IPS-18a (cell line): ENCODE data around the gene DOK6.

Experiments used
- H3K27ac ChIP-seq: one replicate; pipeline ENCODE4 v1.5.1; 2013; ENCODE audit warnings: low read length
- H3K27me3 ChIP-seq: one replicate; pipeline ENCODE4 v1.6.1; 2013; ENCODE audit warnings: mild to moderate bottlenecking, low read length; ENCODE audit not compliant: control insufficient read depth, insufficient read depth
- H3K36me3 ChIP-seq: one replicate; pipeline ENCODE4 v1.6.1; 2013; ENCODE audit warnings: low read depth, low read length; ENCODE audit not compliant: control insufficient read depth
- H3K4me1 ChIP-seq: one replicate; pipeline ENCODE4 v1.6.1; 2013; ENCODE audit warnings: low read depth, low read length; ENCODE audit not compliant: control insufficient read depth
- H3K4me3 ChIP-seq: one replicate; pipeline ENCODE4 v1.5.1; 2013; ENCODE audit warnings: low read length
- H3K9ac ChIP-seq: one replicate; pipeline ENCODE4 v1.6.1; 2013; ENCODE audit warnings: mild to moderate bottlenecking, low read length, moderate library complexity
- H3K9me3 ChIP-seq: one replicate; pipeline ENCODE4 v1.6.1; 2013; ENCODE audit warnings: low read depth, low read length; ENCODE audit not compliant: control insufficient read depth

DOK6 gene

GRCh38 chr18:69755856-69756496 lies 355.3 kb downstream of the DOK6 start:
- Histone ChIP-seq H3K4me1 (peaks cover 26% of the 10 kb centered on the region), H3K4me3 (no peak overlapping the region), H3K9me3 (no peaks in the 10 kb centered on the region), H3K27ac (no peak overlapping the region), H3K36me3 (no peaks in the 10 kb centered on the region), H3K27me3 (no peaks in the 10 kb centered on the region), H3K9ac (no peak overlapping the region)

GRCh38 chr18:69757733-69758132 lies 357.0 kb downstream of the DOK6 start:
- H3K27ac ChIP-seq = peak overlapping the region; percentile 71
- no peaks in the 10 kb centered on the region for H3K27me3 ChIP-seq
- H3K4me3 ChIP-seq = peak overlapping the region; percentile 46
- H3K36me3 ChIP-seq = no peaks in the 10 kb centered on the region
- H3K9ac ChIP-seq = peak overlapping the region; percentile 39
- H3K9me3 ChIP-seq = no peaks in the 10 kb centered on the region
- peaks cover 26% of the 10 kb centered on the region for H3K4me1 ChIP-seq

- peak overlapping the region; percentile 46 for H3K4me3 ChIP-seq
- H3K27ac ChIP-seq = peak overlapping the region; percentile 27
- H3K9ac ChIP-seq = no peak overlapping the region
- peaks cover 26% of the 10 kb centered on the region for H3K4me1 ChIP-seq
- no peaks in the 10 kb centered on the region for H3K9me3 ChIP-seq
- no peaks in the 10 kb centered on the region for H3K36me3 ChIP-seq
- H3K27me3 ChIP-seq = no peaks in the 10 kb centered on the region
Measured at GRCh38 chr18:69758458-69758857, 357.8 kb downstream of the DOK6 start.

GRCh38 chr18:69759046-69759445 lies 358.4 kb downstream of the DOK6 start:
- no peaks in the 10 kb centered on the region for H3K36me3 ChIP-seq
- no peak overlapping the region for H3K4me3 ChIP-seq
- peaks cover 26% of the 10 kb centered on the region for H3K4me1 ChIP-seq
- no peaks in the 10 kb centered on the region for H3K9me3 ChIP-seq
- no peak overlapping the region for H3K27ac ChIP-seq
- no peak overlapping the region for H3K9ac ChIP-seq
- H3K27me3 ChIP-seq = no peaks in the 10 kb centered on the region

GRCh38 chr18:69763002-69763401 lies 362.3 kb downstream of the DOK6 start:
- H3K27ac ChIP-seq = no peak overlapping the region
- no peaks in the 10 kb centered on the region for H3K9me3 ChIP-seq
- H3K27me3 ChIP-seq = no peaks in the 10 kb centered on the region
- no peak overlapping the region for H3K9ac ChIP-seq
- H3K4me3 ChIP-seq = no peak overlapping the region
- H3K4me1 ChIP-seq = peaks cover 13% of the 10 kb centered on the region
- H3K36me3 ChIP-seq = no peaks in the 10 kb centered on the region

GRCh38 chr18:69763821-69764220 lies 363.1 kb downstream of the DOK6 start:
- Histone ChIP-seq H3K9ac (no peak overlapping the region), H3K36me3 (no peaks in the 10 kb centered on the region), H3K27me3 (no peaks in the 10 kb centered on the region), H3K4me3 (no peak overlapping the region), H3K9me3 (no peaks in the 10 kb centered on the region), H3K4me1 (peaks cover 5% of the 10 kb centered on the region), H3K27ac (no peak overlapping the region)

GRCh38 chr18:69770238-69770637 lies 369.6 kb downstream of the DOK6 start:
- Histone ChIP-seq H3K4me3 (no peak overlapping the region), H3K36me3 (no peaks in the 10 kb centered on the region), H3K4me1 (no peaks in the 10 kb centered on the region), H3K27me3 (no peaks in the 10 kb centered on the region), H3K9ac (no peak overlapping the region), H3K9me3 (no peaks in the 10 kb centered on the region), H3K27ac (no peak overlapping the region)

GRCh38 chr18:69774831-69775230 lies 374.1 kb downstream of the DOK6 start:
- Histone ChIP-seq H3K4me3 (no peak overlapping the region), H3K9ac (no peak overlapping the region), H3K9me3 (no peaks in the 10 kb centered on the region), H3K36me3 (no peaks in the 10 kb centered on the region), H3K4me1 (no peaks in the 10 kb centered on the region), H3K27ac (no peak overlapping the region), H3K27me3 (no peaks in the 10 kb centered on the region)

- H3K9ac ChIP-seq = no peak overlapping the region
- H3K36me3 ChIP-seq = no peaks in the 10 kb centered on the region
- no peaks in the 10 kb centered on the region for H3K4me1 ChIP-seq
- H3K9me3 ChIP-seq = no peaks in the 10 kb centered on the region
- no peaks in the 10 kb centered on the region for H3K27me3 ChIP-seq
- no peak overlapping the region for H3K27ac ChIP-seq
- no peak overlapping the region for H3K4me3 ChIP-seq
Measured at GRCh38 chr18:69777248-69777647, 376.6 kb downstream of the DOK6 start.

- Histone ChIP-seq H3K36me3 (no peaks in the 10 kb centered on the region), H3K4me3 (no peak overlapping the region)
Measured at GRCh38 chr18:69778680-69779079, 378.0 kb downstream of the DOK6 start.

GRCh38 chr18:69780851-69781250 lies 380.2 kb downstream of the DOK6 start:
- Histone ChIP-seq H3K4me3 (no peak overlapping the region), H3K9ac (no peak overlapping the region), H3K27me3 (no peaks in the 10 kb centered on the region), H3K4me1 (no peaks in the 10 kb centered on the region), H3K9me3 (no peaks in the 10 kb centered on the region), H3K27ac (no peak overlapping the region), H3K36me3 (no peaks in the 10 kb centered on the region)

More at GRCh38 chr18:69778680-69779079, 378.0 kb downstream of the DOK6 start:
- Histone ChIP-seq H3K27me3 (no peaks in the 10 kb centered on the region), H3K9me3 (no peaks in the 10 kb centered on the region), H3K27ac (no peak overlapping the region), H3K9ac (no peak overlapping the region), H3K4me1 (no peaks in the 10 kb centered on the region)

GRCh38 chr18:69784815-69785214 lies 384.1 kb downstream of the DOK6 start:
- H3K27ac ChIP-seq = no peak overlapping the region
- H3K36me3 ChIP-seq = no peaks in the 10 kb centered on the region
- H3K4me1 ChIP-seq = no peaks in the 10 kb centered on the region
- no peak overlapping the region for H3K9ac ChIP-seq
- no peaks in the 10 kb centered on the region for H3K27me3 ChIP-seq
- H3K4me3 ChIP-seq = no peak overlapping the region
- no peaks in the 10 kb centered on the region for H3K9me3 ChIP-seq
